Measurements from ENCODE around the gene ALOX15B.

ALOX15B gene

GRCh38 chr17:8014558-8014850, 24.4 kb upstream of the ALOX15B start:
- Histone ChIP-seq H3K27me3 (ENCODE audit: low read length) (no peaks in the 10 kb centered on the region; the same call in 1 of the 2 replicates), H4K20me1 (ENCODE audit: low read depth, low read length) (no peaks in the 10 kb centered on the region), H3K4me2 (ENCODE audit: low read depth, low read length, poor library complexity, severe bottlenecking) (no peak overlapping the region), H3F3A (ENCODE audit: insufficient read depth) (no peaks in the 10 kb centered on the region), H3K9me2 (replicated peaks; ENCODE audit: insufficient read depth, low read length) (no peaks in the 10 kb centered on the region), H3K79me2 (ENCODE audit: insufficient read depth, low read length) (no peaks in the 10 kb centered on the region), H3K36me3 (ENCODE audit: low read length) (no peaks in the 10 kb centered on the region), H2AFZ (ENCODE audit: low read depth, low read length, severe bottlenecking) (no peak overlapping the region), H3K4me3 (ENCODE audit: insufficient read depth, low read length, poor library complexity, severe bottlenecking) (no peak overlapping the region), H3K9ac (ENCODE audit: low read length) (no peak overlapping the region), H3K27ac (ENCODE audit: low read depth, low read length) (no peak overlapping the region), H3K9me3 (ENCODE audit: insufficient read depth, low read length) (no peaks in the 10 kb centered on the region)
- TF ChIP-seq EZH2phosphoT487 (conservative IDR thresholded peaks at IDR 0.05; ENCODE audit: low read length) (no peak), CTCF (IDR thresholded peaks at IDR 0.05; ENCODE audit: insufficient read depth, low read length, poor library complexity, severe bottlenecking) (no peak)

GRCh38 chr17:8015236-8015956, 23.5 kb upstream of the ALOX15B start:
- Histone ChIP-seq H3K9ac (ENCODE audit: low read length) (no peak overlapping the region), H3K27me3 (ENCODE audit: low read length) (no peaks in the 10 kb centered on the region; the same call in 1 of the 2 replicates), H3K9me3 (ENCODE audit: insufficient read depth, low read length) (no peaks in the 10 kb centered on the region), H3K9me2 (replicated peaks; ENCODE audit: insufficient read depth, low read length) (no peaks in the 10 kb centered on the region), H4K20me1 (ENCODE audit: low read depth, low read length) (no peaks in the 10 kb centered on the region), H3F3A (ENCODE audit: insufficient read depth) (no peaks in the 10 kb centered on the region), H3K4me3 (ENCODE audit: insufficient read depth, low read length, poor library complexity, severe bottlenecking) (no peak overlapping the region), H3K27ac (ENCODE audit: low read depth, low read length) (no peak overlapping the region), H3K36me3 (ENCODE audit: low read length) (no peaks in the 10 kb centered on the region), H3K79me2 (ENCODE audit: insufficient read depth, low read length) (no peaks in the 10 kb centered on the region), H3K4me2 (ENCODE audit: low read depth, low read length, poor library complexity, severe bottlenecking) (no peak overlapping the region), H2AFZ (ENCODE audit: low read depth, low read length, severe bottlenecking) (no peak overlapping the region)
- TF ChIP-seq CTCF (IDR thresholded peaks at IDR 0.05; ENCODE audit: insufficient read depth, low read length, poor library complexity, severe bottlenecking): no peak
- no peak for TF ChIP-seq EZH2phosphoT487 (conservative IDR thresholded peaks at IDR 0.05; ENCODE audit: low read length)

GRCh38 chr17:8015957-8016631, 22.8 kb upstream of the ALOX15B start:
- Histone ChIP-seq H3K79me2 (ENCODE audit: insufficient read depth, low read length) (no peaks in the 10 kb centered on the region), H3K4me2 (ENCODE audit: low read depth, low read length, poor library complexity, severe bottlenecking) (no peak overlapping the region), H3K36me3 (ENCODE audit: low read length) (no peaks in the 10 kb centered on the region), H4K20me1 (ENCODE audit: low read depth, low read length) (no peaks in the 10 kb centered on the region), H2AFZ (ENCODE audit: low read depth, low read length, severe bottlenecking) (no peak overlapping the region), H3K9me3 (ENCODE audit: insufficient read depth, low read length) (no peaks in the 10 kb centered on the region), H3K4me3 (ENCODE audit: insufficient read depth, low read length, poor library complexity, severe bottlenecking) (no peak overlapping the region), H3K27ac (ENCODE audit: low read depth, low read length) (no peak overlapping the region), H3F3A (ENCODE audit: insufficient read depth) (no peaks in the 10 kb centered on the region), H3K27me3 (ENCODE audit: low read length) (no peaks in the 10 kb centered on the region; the same call in 1 of the 2 replicates), H3K9me2 (replicated peaks; ENCODE audit: insufficient read depth, low read length) (no peaks in the 10 kb centered on the region), H3K9ac (ENCODE audit: low read length) (no peak overlapping the region)
- TF ChIP-seq EZH2phosphoT487 (conservative IDR thresholded peaks at IDR 0.05; ENCODE audit: low read length): no peak
- TF ChIP-seq CTCF (IDR thresholded peaks at IDR 0.05; ENCODE audit: insufficient read depth, low read length, poor library complexity, severe bottlenecking): no peak
